ENCODE results near the gene CNOT8. TPM values are rescaled to one million over a fixed set of nuclear protein-coding genes. Genes with fewer than 3 reads are reported as not detected.
A peak's percentile ranks its signal among the peaks of the same experiment; 100 is the strongest.

The CNOT8 gene
- total and polyA plus RNA-seq, 9 of the 15 experiments (the other 6 are each of a cell fraction or from before 2014, with no cell fraction given), result 15.2 to 68.9 (median 52.1) TPM

- TF ChIP-seq CHAMP1 (IDR thresholded peaks at IDR 0.05), result no peak
- no peak for TF ChIP-seq ZHX1 (conservative IDR thresholded peaks at IDR 0.05; ENCODE audit: low read length)
- TF ChIP-seq ZNF551 (CRISPR knock-in tag; IDR thresholded peaks at IDR 0.05), result no peak
- TF ChIP-seq ZNF212 (CRISPR knock-in tag; IDR thresholded peaks at IDR 0.05), result no peak
- peak; percentile 93 for TF ChIP-seq POLR2G (IDR thresholded peaks at IDR 0.05; ENCODE audit: low read depth, low read length)
- TF ChIP-seq ZBTB1 (CRISPR knock-in tag; IDR thresholded peaks at IDR 0.05; ENCODE audit: borderline replicate concordance, low read depth), result no peak
- TF ChIP-seq PML (IDR thresholded peaks at IDR 0.05; ENCODE audit: low read length), result peak; percentile 87
- no peak for TF ChIP-seq SRSF7 (optimal IDR thresholded peaks at IDR 0.05; ENCODE audit: low read depth, low read length)
- no peak for TF ChIP-seq XRCC4 (IDR thresholded peaks at IDR 0.05; ENCODE audit: extremely low read depth, insufficient read depth, insufficient read length)
- 0 out of 2 replicates have a peak, but pooled peaks have one; percentile 20 for TF ChIP-seq ZC3H11A (IDR thresholded peaks at IDR 0.05; ENCODE audit: low read depth, low read length)
- TF ChIP-seq TGIF2 (CRISPR knock-in tag; IDR thresholded peaks at IDR 0.05), result no peak
- no peak for TF ChIP-seq IFI16 (CRISPR knock-in tag; IDR thresholded peaks at IDR 0.05)
- no peak for TF ChIP-seq ZNF143 (CRISPR knock-in tag; IDR thresholded peaks at IDR 0.05)
- no peak for TF ChIP-seq EHMT2 (IDR thresholded peaks at IDR 0.05)
- TF ChIP-seq FOXP4 (CRISPR knock-in tag; IDR thresholded peaks at IDR 0.05; ENCODE audit: borderline replicate concordance), result peak; percentile 11; the same call in 1 of the 2 replicates
Measured at GRCh38 chr5:154858297-154858971, at the start of gene CNOT8 (continued).
